ENCODE data around the gene TRHDE.

The TRHDE gene

GRCh38 chr12:72505227-72505626, 233.1 kb downstream of the TRHDE start:
- Histone ChIP-seq H3K79me2 (ENCODE audit: control insufficient read depth, insufficient read depth, low read length, poor library complexity) (no peaks in the 10 kb centered on the region), H3K9ac (ENCODE audit: low read length) (no peak overlapping the region), H2AFZ (ENCODE audit: insufficient read depth, low read length, poor library complexity) (no peak overlapping the region), H3K4me1 (ENCODE audit: control insufficient read depth in 1 of 2, insufficient read depth in 2 of 2, low read length in 2 of 2) (no peaks in the 10 kb centered on the region), H2BK5ac (ENCODE audit: low read depth, low read length, poor library complexity) (no peak overlapping the region), H3K18ac (ENCODE audit: low read length) (no peak overlapping the region), H3K4me2 (ENCODE audit: low read length) (no peak overlapping the region), H3K27me3 (ENCODE audit: insufficient read depth, low read length) (no peaks in the 10 kb centered on the region), H3K36me3 (ENCODE audit: control insufficient read depth in 1 of 2, insufficient read depth in 2 of 2, low read length in 2 of 2) (no peaks in the 10 kb centered on the region), H4K91ac (ENCODE audit: low read depth, low read length) (no peak overlapping the region), H3K27ac (ENCODE audit: low read depth, low read length) (no peak overlapping the region), H3K14ac (ENCODE audit: low read length) (no peak overlapping the region), H3K23ac (ENCODE audit: low read length) (no peak overlapping the region), H4K8ac (ENCODE audit: low read depth, low read length) (no peak overlapping the region), H3K4ac (ENCODE audit: low read depth, low read length) (no peak overlapping the region), H2BK120ac (ENCODE audit: insufficient read depth, low read length, poor library complexity) (no peak overlapping the region), H3K9me3 (ENCODE audit: insufficient read depth, low read depth, low read length) (no peaks in the 10 kb centered on the region), H3K4me3 (ENCODE audit: low read depth, low read length) (no peak overlapping the region), H2AK5ac (ENCODE audit: low read length) (no peak overlapping the region), H2BK12ac (ENCODE audit: low read length) (no peak overlapping the region), H3K79me1 (ENCODE audit: low read length) (no peaks in the 10 kb centered on the region), H4K12ac (ENCODE audit: low read depth, low read length) (no peak overlapping the region)
- no CpG with 5 or more reads among the region's 1 CpG for WGBS (ENCODE audit: extremely low coverage, insufficient coverage, insufficient read length)
- DNase-seq, result no peak

GRCh38 chr12:72509891-72510290, 237.7 kb downstream of the TRHDE start:
- H3K23ac ChIP-seq (ENCODE audit: low read length), result no peak overlapping the region
- no peak overlapping the region for H4K91ac ChIP-seq (ENCODE audit: low read depth, low read length)
- H3K9me3 ChIP-seq (ENCODE audit: insufficient read depth, low read depth, low read length), result no peaks in the 10 kb centered on the region
- no peak overlapping the region for H2AK5ac ChIP-seq (ENCODE audit: low read length)
- H2BK5ac ChIP-seq (ENCODE audit: low read depth, low read length, poor library complexity), result no peak overlapping the region
- WGBS (ENCODE audit: extremely low coverage, insufficient coverage, insufficient read length), result no CpG with 5 or more reads among the region's 1 CpG
- no peak overlapping the region for H3K4me3 ChIP-seq (ENCODE audit: low read depth, low read length)
- no peak overlapping the region for H3K14ac ChIP-seq (ENCODE audit: low read length)
- no peaks in the 10 kb centered on the region for H3K79me2 ChIP-seq (ENCODE audit: control insufficient read depth, insufficient read depth, low read length, poor library complexity)
- H4K12ac ChIP-seq (ENCODE audit: low read depth, low read length), result no peak overlapping the region
- H3K18ac ChIP-seq (ENCODE audit: low read length), result no peak overlapping the region
- no peaks in the 10 kb centered on the region for H3K27me3 ChIP-seq (ENCODE audit: insufficient read depth, low read length)
- H2AFZ ChIP-seq (ENCODE audit: insufficient read depth, low read length, poor library complexity), result no peak overlapping the region
- no peak overlapping the region for H3K9ac ChIP-seq (ENCODE audit: low read length)
- H3K4me1 ChIP-seq (ENCODE audit: control insufficient read depth in 1 of 2, insufficient read depth in 2 of 2, low read length in 2 of 2), result no peaks in the 10 kb centered on the region
- H3K36me3 ChIP-seq (ENCODE audit: control insufficient read depth in 1 of 2, insufficient read depth in 2 of 2, low read length in 2 of 2), result no peaks in the 10 kb centered on the region
- no peak overlapping the region for H3K27ac ChIP-seq (ENCODE audit: low read depth, low read length)
- no peak overlapping the region for H2BK12ac ChIP-seq (ENCODE audit: low read length)
- no peaks in the 10 kb centered on the region for H3K79me1 ChIP-seq (ENCODE audit: low read length)
- no peak overlapping the region for H3K4me2 ChIP-seq (ENCODE audit: low read length)
- no peak overlapping the region for H4K8ac ChIP-seq (ENCODE audit: low read depth, low read length)
- no peak overlapping the region for H3K4ac ChIP-seq (ENCODE audit: low read depth, low read length)
- no peak overlapping the region for H2BK120ac ChIP-seq (ENCODE audit: insufficient read depth, low read length, poor library complexity)
- DNase-seq, result no peak

GRCh38 chr12:72510772-72511171, 238.6 kb downstream of the TRHDE start:
- Histone ChIP-seq H3K27me3 (ENCODE audit: insufficient read depth, low read length) (no peaks in the 10 kb centered on the region), H4K12ac (ENCODE audit: low read depth, low read length) (no peak overlapping the region), H3K79me2 (ENCODE audit: control insufficient read depth, insufficient read depth, low read length, poor library complexity) (no peaks in the 10 kb centered on the region), H3K23ac (ENCODE audit: low read length) (no peak overlapping the region), H3K9ac (ENCODE audit: low read length) (no peak overlapping the region), H2BK12ac (ENCODE audit: low read length) (no peak overlapping the region), H2AK5ac (ENCODE audit: low read length) (no peak overlapping the region), H3K14ac (ENCODE audit: low read length) (no peak overlapping the region), H4K8ac (ENCODE audit: low read depth, low read length) (no peak overlapping the region), H4K91ac (ENCODE audit: low read depth, low read length) (no peak overlapping the region), H3K4me1 (ENCODE audit: control insufficient read depth in 1 of 2, insufficient read depth in 2 of 2, low read length in 2 of 2) (no peaks in the 10 kb centered on the region), H2AFZ (ENCODE audit: insufficient read depth, low read length, poor library complexity) (no peak overlapping the region), H3K4ac (ENCODE audit: low read depth, low read length) (no peak overlapping the region), H2BK5ac (ENCODE audit: low read depth, low read length, poor library complexity) (no peak overlapping the region), H3K18ac (ENCODE audit: low read length) (no peak overlapping the region), H3K27ac (ENCODE audit: low read depth, low read length) (no peak overlapping the region), H3K4me3 (ENCODE audit: low read depth, low read length) (no peak overlapping the region), H3K79me1 (ENCODE audit: low read length) (no peaks in the 10 kb centered on the region), H3K4me2 (ENCODE audit: low read length) (no peak overlapping the region), H3K36me3 (ENCODE audit: control insufficient read depth in 1 of 2, insufficient read depth in 2 of 2, low read length in 2 of 2) (no peaks in the 10 kb centered on the region), H2BK120ac (ENCODE audit: insufficient read depth, low read length, poor library complexity) (no peak overlapping the region), H3K9me3 (ENCODE audit: insufficient read depth, low read depth, low read length) (no peaks in the 10 kb centered on the region)
- no peak for DNase-seq
- WGBS (ENCODE audit: extremely low coverage, insufficient coverage, insufficient read length), result no CpG with 5 or more reads among the region's 1 CpG

DNA sequence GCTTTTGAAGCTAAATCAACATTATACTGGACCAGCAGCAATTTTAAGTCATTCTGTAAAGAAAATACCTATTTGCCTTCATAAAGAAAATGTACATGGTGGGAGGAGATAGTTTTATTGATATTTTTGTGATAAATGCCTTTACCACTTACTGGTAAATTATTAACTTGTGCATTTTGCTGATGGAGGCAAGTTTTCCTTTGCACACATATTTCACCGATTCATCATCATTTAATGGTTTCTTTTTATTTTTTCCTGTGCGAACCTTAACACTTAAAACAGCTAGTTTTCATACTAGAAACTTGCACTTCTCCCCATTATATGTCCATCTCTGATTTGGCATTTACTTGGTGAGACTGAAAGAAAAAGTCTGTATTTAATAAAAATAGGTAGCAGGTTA, 239.3 kb downstream of the TRHDE start:
- no peak overlapping the region for H3K18ac ChIP-seq (ENCODE audit: low read length)
- H3K9me3 ChIP-seq (ENCODE audit: insufficient read depth, low read depth, low read length), result no peaks in the 10 kb centered on the region
- no peak overlapping the region for H2BK12ac ChIP-seq (ENCODE audit: low read length)
- H4K8ac ChIP-seq (ENCODE audit: low read depth, low read length), result no peak overlapping the region
- no peaks in the 10 kb centered on the region for H3K4me1 ChIP-seq (ENCODE audit: control insufficient read depth in 1 of 2, insufficient read depth in 2 of 2, low read length in 2 of 2)
- no peak overlapping the region for H3K27ac ChIP-seq (ENCODE audit: low read depth, low read length)
- H3K9ac ChIP-seq (ENCODE audit: low read length), result no peak overlapping the region
- H3K4me3 ChIP-seq (ENCODE audit: low read depth, low read length), result no peak overlapping the region
- no peak overlapping the region for H4K91ac ChIP-seq (ENCODE audit: low read depth, low read length)
- no peak overlapping the region for H2BK120ac ChIP-seq (ENCODE audit: insufficient read depth, low read length, poor library complexity)
- H3K36me3 ChIP-seq (ENCODE audit: control insufficient read depth in 1 of 2, insufficient read depth in 2 of 2, low read length in 2 of 2), result no peaks in the 10 kb centered on the region
- WGBS (ENCODE audit: extremely low coverage, insufficient coverage, insufficient read length), result no CpG with 5 or more reads among the region's 2 CpGs
- no peak overlapping the region for H2AK5ac ChIP-seq (ENCODE audit: low read length)
- no peaks in the 10 kb centered on the region for H3K79me1 ChIP-seq (ENCODE audit: low read length)
- H2BK5ac ChIP-seq (ENCODE audit: low read depth, low read length, poor library complexity), result no peak overlapping the region
- no peaks in the 10 kb centered on the region for H3K27me3 ChIP-seq (ENCODE audit: insufficient read depth, low read length)
- no peak overlapping the region for H2AFZ ChIP-seq (ENCODE audit: insufficient read depth, low read length, poor library complexity)
- no peak overlapping the region for H3K4me2 ChIP-seq (ENCODE audit: low read length)
- DNase-seq, result no peak
- H3K14ac ChIP-seq (ENCODE audit: low read length), result no peak overlapping the region
- no peaks in the 10 kb centered on the region for H3K79me2 ChIP-seq (ENCODE audit: control insufficient read depth, insufficient read depth, low read length, poor library complexity)
- no peak overlapping the region for H4K12ac ChIP-seq (ENCODE audit: low read depth, low read length)
- H3K4ac ChIP-seq (ENCODE audit: low read depth, low read length), result no peak overlapping the region
- H3K23ac ChIP-seq (ENCODE audit: low read length), result no peak overlapping the region

Measured in trophoblast cell (in vitro differentiated cells and primary cell).